ENCODE measurements around the gene UXS1.

DNA sequence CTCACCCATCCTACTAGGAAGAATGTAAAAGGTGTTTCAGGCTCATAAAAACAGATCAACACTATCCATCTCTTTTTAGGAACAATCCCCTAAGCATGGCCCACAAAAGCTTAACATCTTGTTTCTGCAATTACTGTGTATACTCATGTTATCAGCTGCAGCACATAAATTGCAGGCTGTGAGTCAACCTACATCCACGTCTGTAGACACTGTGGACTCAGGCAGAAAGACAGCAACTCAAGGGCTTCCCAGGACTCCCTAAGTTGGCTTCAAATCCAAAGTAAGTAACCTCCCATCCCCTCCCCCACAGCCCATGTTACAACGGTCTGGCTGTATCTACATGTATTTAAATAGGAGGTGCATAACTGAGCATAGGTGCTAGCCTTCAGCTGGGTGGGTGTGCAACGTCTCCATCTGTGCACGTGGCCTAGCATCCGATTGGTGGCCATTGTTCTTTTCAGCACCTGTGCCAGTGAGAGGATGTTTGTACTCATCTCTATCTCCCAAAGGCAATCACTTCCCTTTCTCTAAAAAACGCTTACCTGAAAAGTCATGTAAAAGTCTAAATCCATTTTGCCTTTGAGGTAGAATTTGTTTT, 30.1 kb downstream of the UXS1 start:
- TF ChIP-seq SUZ12 (IDR thresholded peaks at IDR 0.05) (no peak), FOXM1 (IDR thresholded peaks at IDR 0.05; ENCODE audit: borderline replicate concordance) (no peak), FOXA1 (IDR thresholded peaks at IDR 0.05) (no peak), BHLHE40 (IDR thresholded peaks at IDR 0.05; ENCODE audit: borderline replicate concordance) (no peak), TARDBP (IDR thresholded peaks at IDR 0.05) (no peak), ZNF384 (IDR thresholded peaks at IDR 0.05) (no peak), SP1 (IDR thresholded peaks at IDR 0.05) (no peak), ELF4 (IDR thresholded peaks at IDR 0.05) (no peak), FOXK2 (IDR thresholded peaks at IDR 0.05) (no peak), L3MBTL2 (conservative IDR thresholded peaks at IDR 0.05) (no peak), CTBP1 (IDR thresholded peaks at IDR 0.05; ENCODE audit: borderline replicate concordance) (no peak), LEF1 (IDR thresholded peaks at IDR 0.05; ENCODE audit: borderline replicate concordance) (no peak)
- TF ChIP-seq, protein P1, sequence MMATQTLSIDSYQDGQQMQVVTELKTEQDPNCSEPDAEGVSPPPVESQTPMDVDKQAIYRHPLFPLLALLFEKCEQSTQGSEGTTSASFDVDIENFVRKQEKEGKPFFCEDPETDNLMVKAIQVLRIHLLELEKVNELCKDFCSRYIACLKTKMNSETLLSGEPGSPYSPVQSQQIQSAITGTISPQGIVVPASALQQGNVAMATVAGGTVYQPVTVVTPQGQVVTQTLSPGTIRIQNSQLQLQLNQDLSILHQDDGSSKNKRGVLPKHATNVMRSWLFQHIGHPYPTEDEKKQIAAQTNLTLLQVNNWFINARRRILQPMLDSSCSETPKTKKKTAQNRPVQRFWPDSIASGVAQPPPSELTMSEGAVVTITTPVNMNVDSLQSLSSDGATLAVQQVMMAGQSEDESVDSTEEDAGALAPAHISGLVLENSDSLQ (IDR thresholded peaks at IDR 0.05) = no peak

Data from HEK293T (cell line).